A549 (cell line): ENCODE data around the gene POU3F3. TPM values are rescaled to one million over a fixed set of nuclear protein-coding genes. Genes with fewer than 3 reads are reported as not detected.

Experiments
- ATAC-seq, 2 experiments: fragments of 200-7000 bp in 1 of 2; fragments of >200 bp in 1 of 2; cut with Nextera tagmentation in 1 of 2; cut with Tn5 transposase in 1 of 2; 3 replicates each; pipeline versions ENCODE4 v1.8.0 to v1.9.1; 2018 to 2020; ENCODE audit warnings: mild to moderate bottlenecking in 1 of 2, moderate library complexity in 1 of 2
- CTCF ChIA-PET: fragments of 300-600 bp; sonication (Branson Sonifier 250); formaldehyde crosslinking; extraction: SDS; loops from one replicate; lab custom pipeline; 2021; ENCODE audit warnings: antibody characterized with exemption, inconsistent platforms; lab: Yijun Ruan, JAX
- POLR2A ChIA-PET: fragments of 350-600 bp; formaldehyde crosslinking; extraction: SDS; loops from one replicate; lab custom pipeline; 2021; ENCODE audit warnings: antibody characterized with exemption, inconsistent platforms; lab: Yijun Ruan, JAX
- DNase-seq, 2 experiments: peaks; one replicate each; pipeline versions ENCODE4 v3.0.0 to v3.0.0-alpha.2; 2011 to 2016; ENCODE audit warnings: low read depth in 1 of 2, low spot score in 1 of 2
- FAIRE-seq: peaks from 2 replicates; lab custom pipeline; 2011; peaks lifted over from hg19 to GRCh38; lab: Jason Lieb, UNC
- H3K27ac ChIP-seq, 2 experiments: fragments of >200 bp; sonication (Bioruptor Twin); formaldehyde crosslinking; 3 replicates each; pipeline ENCODE4 v1.5.1; 2016 to 2017
- H3K4me1 ChIP-seq: fragments of >200 bp; sonication (Bioruptor Twin); formaldehyde crosslinking; 3 replicates; pipeline ENCODE4 v1.6.1; 2016
- H3K4me2 ChIP-seq: fragments of >200 bp; sonication (Bioruptor Twin); formaldehyde crosslinking; 3 replicates; pipeline ENCODE4 v1.6.1; 2016
- H3K4me3 ChIP-seq: fragments of >200 bp; sonication (Bioruptor Twin); formaldehyde crosslinking; 3 replicates; pipeline ENCODE4 v1.5.1; 2016
- H3K9me3 ChIP-seq: fragments of >200 bp; sonication (Bioruptor Twin); formaldehyde crosslinking; 3 replicates; pipeline ENCODE4 v1.6.1; 2016
- ATOH8 ChIP-seq: fragments of 250-450 bp; sonication (Bioruptor Pico); IDR thresholded peaks from 2 replicates; pipeline ENCODE4 v1.5.0; 2020; ENCODE audit warnings: low read depth, mild to moderate bottlenecking, moderate library complexity
- BCL3 ChIP-seq: fragments of >200 bp; sonication (Bioruptor Twin); formaldehyde crosslinking; IDR thresholded peaks from 3 replicates; pipeline ENCODE4 v1.6.1; 2016
- CHD4 ChIP-seq: fragments of 200-600 bp; sonication (generic); IDR thresholded peaks from 2 replicates; pipeline ENCODE4 v1.6.1; 2016; ENCODE audit warnings: antibody characterized with exemption, mild to moderate bottlenecking, borderline replicate concordance
- ESRRA ChIP-seq: fragments of 150-350 bp; IDR thresholded peaks from 2 replicates; pipeline ENCODE4 v1.6.1; 2014; ENCODE audit warnings: mild to moderate bottlenecking, low read length, borderline replicate concordance
- FOSB ChIP-seq: fragments of 250-450 bp; sonication (Bioruptor Pico); IDR thresholded peaks from 2 replicates; pipeline ENCODE4 v1.5.0; 2020; ENCODE audit warnings: mild to moderate bottlenecking, moderate library complexity
- FOXS1 ChIP-seq: fragments of 250-450 bp; sonication (Bioruptor Pico); IDR thresholded peaks from 2 replicates; pipeline ENCODE4 v1.5.0; 2020; ENCODE audit warnings: mild to moderate bottlenecking, moderate library complexity
- HES2 ChIP-seq: fragments of >200 bp; sonication (Bioruptor Twin); formaldehyde crosslinking; IDR thresholded peaks from 2 replicates; pipeline ENCODE4 v1.6.1; 2016
- HEYL ChIP-seq: fragments of 250-450 bp; sonication (Bioruptor Pico); IDR thresholded peaks from 2 replicates; pipeline ENCODE4 v1.8.0; 2021; ENCODE audit warnings: mild to moderate bottlenecking, moderate library complexity
- HMGXB4 ChIP-seq: fragments of 250-450 bp; sonication (Bioruptor Pico); IDR thresholded peaks from 2 replicates; pipeline ENCODE4 v1.5.0; 2021; ENCODE audit warnings: mild to moderate bottlenecking, moderate library complexity, borderline replicate concordance
- HOXA7 ChIP-seq: fragments of 250-450 bp; sonication (Bioruptor Pico); IDR thresholded peaks from 2 replicates; pipeline ENCODE4 v1.5.0; 2020; ENCODE audit warnings: mild to moderate bottlenecking, moderate library complexity
- HOXB13 ChIP-seq: fragments of 250-450 bp; sonication (Bioruptor Pico); IDR thresholded peaks from 2 replicates; pipeline ENCODE4 v1.5.0; 2020; ENCODE audit warnings: low read depth, mild to moderate bottlenecking, moderate library complexity
- KDM5A ChIP-seq: fragments of 200-600 bp; sonication (generic); IDR thresholded peaks from 2 replicates; pipeline ENCODE4 v1.6.1; 2016; ENCODE audit warnings: antibody characterized with exemption, mild to moderate bottlenecking
- MAZ ChIP-seq: fragments of 150-350 bp; IDR thresholded peaks from 2 replicates; pipeline ENCODE4 v1.6.1; 2014; ENCODE audit warnings: antibody characterized with exemption, low read depth, low read length, borderline replicate concordance
- MYC ChIP-seq: IDR thresholded peaks from 2 replicates; pipeline ENCODE4 v1.6.1; 2012; ENCODE audit warnings: mild to moderate bottlenecking, inconsistent platforms, low read length, improper control_type of control experiment, borderline replicate concordance
- PBX3 ChIP-seq: IDR thresholded peaks from 2 replicates; pipeline ENCODE4 v1.6.1; 2012
- PHF8 ChIP-seq: fragments of 200-600 bp; sonication (generic); IDR thresholded peaks from 2 replicates; pipeline ENCODE4 v1.6.1; 2016; ENCODE audit warnings: low read depth, mild to moderate bottlenecking, antibody characterized with exemption, moderate library complexity, borderline replicate concordance
- POLR2A ChIP-seq: IDR thresholded peaks from 2 replicates; pipeline ENCODE4 v1.6.1; 2012; ENCODE audit warnings: mild to moderate bottlenecking, low read length
- RARB ChIP-seq: fragments of 250-450 bp; sonication (Bioruptor Pico); IDR thresholded peaks from 2 replicates; pipeline ENCODE4 v1.8.0; 2021; ENCODE audit warnings: mild to moderate bottlenecking, moderate library complexity
- RCOR1 ChIP-seq: fragments of 150-350 bp; IDR thresholded peaks from 2 replicates; pipeline ENCODE4 v1.6.1; 2014; ENCODE audit warnings: antibody characterized with exemption, low read length, low read depth
- RFX5 ChIP-seq: fragments of 450-650 bp; IDR thresholded peaks from 2 replicates; pipeline ENCODE4 v1.7.1; 2014; ENCODE audit warnings: antibody characterized with exemption, mild to moderate bottlenecking, moderate library complexity
- WGBS: methylation state at CpG from one replicate; pipeline ENCODE4 v1.1.6; 2017; ENCODE audit errors: missing lambda C conversion rate; 5-methylcytosine and 5-hydroxymethylcytosine counted together
- polyA plus RNA-seq, 4 experiments: library from polyadenylated mRNA; depleted of rRNA in 3 of 4; stranded (reverse); fragments of >200 nt; fragmentation: RNase III in 1 of 4; extraction: RNeasy Plus Mini Kit Qiagen cat#74134 plus additional on column Dnase treatment in 1 of 4; gene quantifications; 2 replicates in 3 of 4; 3 replicates in 1 of 4; pipeline ENCODE4 v1.2.3, GENCODE V29; 2011 to 2017

The POU3F3 gene
- polyA plus RNA-seq, 2 of the 4 experiments (the other 2 are of a cell fraction): 0.03 TPM; not detected in 1

- CTCF ChIA-PET: interaction anchor here (1.8 to 3.9 kb wide), 2 partner anchors 13 to 36 kb away, joined by 5 to 20 read pairs; no protein-coding TSS in a partner anchor
Observed at GRCh38 chr2:104836841-104837240, 17.1 kb upstream of the POU3F3 start.

GRCh38 chr2:104840156-104840555, 13.8 kb upstream of the POU3F3 start:
- Histone ChIP-seq H3K4me3 (no peak overlapping the region), H3K9me3 (no peaks in the 10 kb centered on the region), H3K27ac (no peak overlapping the region), H3K4me1 (no peaks in the 10 kb centered on the region), H3K4me2 (no peak overlapping the region)
- WGBS: 11% methylated on average over 1 of the region's 1 CpG
- ChIA-PET POLR2A (no interaction called here), CTCF (interaction anchor here (2.7 kb wide), 1 partner anchor 9 kb away, joined by 9 read pairs; no protein-coding TSS in a partner anchor)
- TF ChIP-seq HOXB13 (CRISPR knock-in tag) (no peak), RARB (CRISPR knock-in tag) (no peak), PBX3 (no peak)
- ATAC-seq (no peak), DNase-seq (no peak), FAIRE-seq (no peak)

More at GRCh38 chr2:104836841-104837240, 17.1 kb upstream of the POU3F3 start:
- POLR2A ChIA-PET: no interaction called here
- no peak overlapping the region for H3K4me2 ChIP-seq
- no peak overlapping the region for H3K4me3 ChIP-seq
- no peaks in the 10 kb centered on the region for H3K9me3 ChIP-seq
- FAIRE-seq (no peak), ATAC-seq (no peak), DNase-seq (no peak)
- TF ChIP-seq BCL3: no peak
- TF ChIP-seq CHD4: no peak
- TF ChIP-seq FOXS1 (CRISPR knock-in tag): no peak
- no peak for TF ChIP-seq ATOH8 (CRISPR knock-in tag)
- TF ChIP-seq MYC: no peak
- no peak for TF ChIP-seq KDM5A
- TF ChIP-seq RFX5: no peak
- no peak for TF ChIP-seq PBX3
- TF ChIP-seq PHF8: no peak
- no peak for TF ChIP-seq POLR2A
- TF ChIP-seq ESRRA: no peak
- no peak for TF ChIP-seq HOXB13 (CRISPR knock-in tag)
- no peak for TF ChIP-seq HOXA7 (CRISPR knock-in tag)
- TF ChIP-seq HES2: no peak
- TF ChIP-seq HEYL (CRISPR knock-in tag): no peak
- no peak for TF ChIP-seq MAZ
- no peak for TF ChIP-seq FOSB
- TF ChIP-seq RCOR1: no peak
- TF ChIP-seq HMGXB4 (CRISPR knock-in tag): no peak
- no peaks in the 10 kb centered on the region for H3K4me1 ChIP-seq
- no peak overlapping the region for H3K27ac ChIP-seq
- whole genome bisulfite sequencing: 83% methylated on average over 1 of the region's 1 CpG
